Heart left ventricle (tissue), 16 donors: ENCODE measurements around the gene DAPK2. TPM values are rescaled to one million over a fixed set of nuclear protein-coding genes. Genes with fewer than 3 reads are reported as not detected.

Experiments used
- ATAC-seq, 4 donors: fragments of 200-7000 bp; cut with Tn5 transposase; one replicate each; pipeline ENCODE4 v1.9.1; 2020 to 2022; ENCODE audit warnings: moderate library complexity in 4 of 4, mild to moderate bottlenecking in 3 of 4, moderate number of reproducible peaks in 1 of 4
- DNase-seq, 5 donors: peaks; one replicate each; pipeline ENCODE4 v3.0.0-alpha.2; 2020
- H3K27ac ChIP-seq, 12 donors: fragments of 200-600 bp; sonication (generic) in 4 of 12; one replicate each; pipeline versions ENCODE4 v1.5.0 to v1.8.0; 2016 to 2022; ENCODE audit warnings: mild to moderate bottlenecking in 2 of 12
- H3K27me3 ChIP-seq, 9 donors: fragments of 200-600 bp; sonication (generic) in 2 of 9; one replicate each; pipeline versions ENCODE4 v1.5.1 to v1.8.0; 2016 to 2022; ENCODE audit warnings: mild to moderate bottlenecking in 3 of 9
- H3K36me3 ChIP-seq, 9 donors: fragments of 200-600 bp; sonication (generic) in 2 of 9; one replicate each; pipeline versions ENCODE4 v1.5.0 to v1.8.0; 2018 to 2022; ENCODE audit warnings: mild to moderate bottlenecking in 2 of 9
- H3K4me1 ChIP-seq, 12 donors: fragments of 200-600 bp; sonication (generic) in 4 of 12; one replicate each; pipeline versions ENCODE4 v1.5.0 to v1.8.0; 2016 to 2022; ENCODE audit warnings: mild to moderate bottlenecking in 3 of 12
- H3K4me3 ChIP-seq, 12 donors: fragments of 200-600 bp; sonication (generic) in 4 of 12; one replicate each; pipeline versions ENCODE4 v1.5.0 to v1.8.0; 2017 to 2022; ENCODE audit warnings: mild to moderate bottlenecking in 9 of 12, moderate library complexity in 4 of 12
- H3K9me3 ChIP-seq, 12 donors: fragments of 200-600 bp; sonication (generic) in 4 of 12; one replicate each; pipeline versions ENCODE4 v1.5.0 to v1.8.0; 2016 to 2022; ENCODE audit warnings: mild to moderate bottlenecking in 1 of 12
- POLR2A ChIP-seq, 2 donors: fragments of 450-650 bp; IDR thresholded peaks; one replicate each; pipeline ENCODE4 v1.6.1; 2017; ENCODE audit warnings: antibody characterized with exemption in 2 of 2, mild to moderate bottlenecking in 2 of 2, moderate library complexity in 2 of 2
- WGBS, 4 donors: extraction: QIAGEN DNeasy Blood & Tissue Kit in 2 of 4; methylation state at CpG; one replicate each; pipeline versions ENCODE4 v1.1.5 to v1.1.7; 2013 to 2018; 5-methylcytosine and 5-hydroxymethylcytosine counted together
- intact Hi-C, 10 donors: fragments of 100-400 bp; cut with DNase I; formaldehyde crosslinking; loops; one replicate each; pipeline versions ENCODE4 v1.11.1 to v1.14.2; 2022
- polyA plus RNA-seq, 2 donors: library from polyadenylated mRNA; stranded (reverse); fragments of 200-250 nt; gene quantifications; one replicate each; pipeline ENCODE4 v1.2.3, GENCODE V29; 2013
- total RNA-seq, 9 donors: library from RNA; depleted of rRNA in 2 of 9; stranded (reverse); fragments of >200 nt in 2 of 9; fragmentation: NEBNext Ultra II Directional in 3 of 9; extraction: Animal tissue kit (Norgen Biotek cat#: 25700) in 3 of 9; gene quantifications; one replicate each; pipeline versions ENCODE4 v1.1.0 to v1.2.4, GENCODE V29; 2016 to 2023
- TF ChIP-seq, protein P1 (sequence below), 12 donors: fragments of 200-600 bp; sonication (generic) in 4 of 12; IDR thresholded peaks; one replicate each; pipeline versions ENCODE4 v1.5.0 to v1.8.0; 2018 to 2022; ENCODE audit warnings: antibody characterized with exemption in 12 of 12, mild to moderate bottlenecking in 5 of 12
- donor health status: ischemic (EF 13 %, LVEDD 7.1; RV severe dilation, severe dysfunction).
- donor health status: healthy with polysubstance abuse.
- donor health status: DM: no; HTN: yes; CAD: no.
- donor health status: DM: no; HTN: no; CAD: no.
- donor health status: ischemic (EF 25% LVEDD 6.9; RV normal size, moderate dysfunction).
- donor health status: ischemic (EF 25% LVEDD 5.7; RV mildly dilated, moderate dysfunction).
- donor health status: healthy.
- donor health status: DM: yes; HTN: yes; CAD: no.
- donor health status: ischemic (EF 35%, LVEDD 5.7; RV mildly dilated, moderate dysfunction).
- donor health status: nonischemic (EF 11% LVEDD 7.7; RV severe dilation, severe dysfunction).
- donor health status: DM: yes; HTN: yes; CAD: no.
- donor health status: PGD.
- donor health status: ischemic (EF 29% LVEDD 5.4; RV normal size, mild dysfunction).
- donor health status: nonischemic (EF 23%, LVEDD 6.1; RV moderate dilation, normal function).

The DAPK2 gene
- total and polyA plus RNA-seq, 11 donors: 20.4 to 56.2 (median 26.4) TPM

GRCh38 chr15:63984331-63984730 lies 62.0 kb downstream of the DAPK2 start:
- Histone ChIP-seq H3K4me3 (no peak overlapping the region), H3K36me3 (no peaks in the 10 kb centered on the region), H3K4me1 (peaks cover 0 to 78% (median 57%) of the 10 kb centered on the region in 12 donors), H3K27ac (peak overlapping the region; percentile 61 to 97 (median 85)), H3K27me3 (no peaks in the 10 kb centered on the region), H3K9me3 (no peaks in the 10 kb centered on the region)
- intact Hi-C loops: loop anchor here in 4 of 10 donors (2.0 to 10.0 kb wide), 4 partner anchors 24 to 60 kb away; partner anchors contain the start of gene DAPK2 (in 1 of the 4)
- ATAC-seq (no peak), DNase-seq (peak in 1 of 5 donors; percentile 11)
- TF ChIP-seq, protein P1, sequence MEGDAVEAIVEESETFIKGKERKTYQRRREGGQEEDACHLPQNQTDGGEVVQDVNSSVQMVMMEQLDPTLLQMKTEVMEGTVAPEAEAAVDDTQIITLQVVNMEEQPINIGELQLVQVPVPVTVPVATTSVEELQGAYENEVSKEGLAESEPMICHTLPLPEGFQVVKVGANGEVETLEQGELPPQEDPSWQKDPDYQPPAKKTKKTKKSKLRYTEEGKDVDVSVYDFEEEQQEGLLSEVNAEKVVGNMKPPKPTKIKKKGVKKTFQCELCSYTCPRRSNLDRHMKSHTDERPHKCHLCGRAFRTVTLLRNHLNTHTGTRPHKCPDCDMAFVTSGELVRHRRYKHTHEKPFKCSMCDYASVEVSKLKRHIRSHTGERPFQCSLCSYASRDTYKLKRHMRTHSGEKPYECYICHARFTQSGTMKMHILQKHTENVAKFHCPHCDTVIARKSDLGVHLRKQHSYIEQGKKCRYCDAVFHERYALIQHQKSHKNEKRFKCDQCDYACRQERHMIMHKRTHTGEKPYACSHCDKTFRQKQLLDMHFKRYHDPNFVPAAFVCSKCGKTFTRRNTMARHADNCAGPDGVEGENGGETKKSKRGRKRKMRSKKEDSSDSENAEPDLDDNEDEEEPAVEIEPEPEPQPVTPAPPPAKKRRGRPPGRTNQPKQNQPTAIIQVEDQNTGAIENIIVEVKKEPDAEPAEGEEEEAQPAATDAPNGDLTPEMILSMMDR (IDR thresholded peaks at IDR 0.05): no peak
- TF ChIP-seq POLR2A (IDR thresholded peaks at IDR 0.05): no peak
- WGBS, 4 donors: 73 to 78% (median 75%) methylated on average over 3 of the region's 3 CpGs

GRCh38 chr15:63983061-63983711 lies 63.1 kb downstream of the DAPK2 start:
- no peaks in the 10 kb centered on the region for H3K27me3 ChIP-seq
- 88 to 92% (median 90%) methylated on average over 18 to 19 of the region's 19 CpGs for WGBS, 4 donors
- H3K9me3 ChIP-seq: no peaks in the 10 kb centered on the region
- TF ChIP-seq, protein P1 (IDR thresholded peaks at IDR 0.05): peak in 4 of 12 donors; percentile 17 to 30 (median 19)
- TF ChIP-seq POLR2A (IDR thresholded peaks at IDR 0.05): no peak
- H3K36me3 ChIP-seq: no peaks in the 10 kb centered on the region
- no peak overlapping the region for H3K4me3 ChIP-seq
- intact Hi-C loops: loop anchor here in 3 of 10 donors (5.0 to 10.0 kb wide), 3 partner anchors 34 to 62 kb away; partner anchors contain the start of gene DAPK2 (in 1 of the 3)
- DNase-seq (peak in 1 of 5 donors; percentile 12), ATAC-seq (no peak)
- H3K4me1 ChIP-seq: peaks cover 0 to 88% (median 63%) of the 10 kb centered on the region in 12 donors
- peak overlapping the region; percentile 61 to 97 (median 85) for H3K27ac ChIP-seq

GRCh38 chr15:63982381-63982854 lies 63.9 kb downstream of the DAPK2 start:
- TF ChIP-seq, protein P1 (IDR thresholded peaks at IDR 0.05): no peak
- no peak for TF ChIP-seq POLR2A (IDR thresholded peaks at IDR 0.05)
- WGBS, 4 donors: 44 to 57% (median 50%) methylated on average over 7 of the region's 7 CpGs
- Histone ChIP-seq H3K27me3 (no peaks in the 10 kb centered on the region), H3K27ac (peak overlapping the region; percentile 26 to 97 (median 85)), H3K4me3 (no peak overlapping the region), H3K4me1 (peaks cover 0 to 85% (median 60%) of the 10 kb centered on the region in 12 donors), H3K9me3 (no peaks in the 10 kb centered on the region), H3K36me3 (no peaks in the 10 kb centered on the region)
- no peak for DNase-seq
- intact Hi-C loops: loop anchor here in 3 of 10 donors (5.0 to 10.0 kb wide), 3 partner anchors 35 to 62 kb away; partner anchors contain the start of gene DAPK2 (in 1 of the 3)
- peak in 2 of 4 donors; percentile 1 to 4 for ATAC-seq
